Activated T-cell treated with anti-CD3 and anti-CD28 coated beads for 4 hours (primary cell): ENCODE measurements around the gene INHBC.
"Not testable (repeated sequence)": the region's sequence is repeated elsewhere in the genome, so short reads cannot be mapped to it uniquely, and the experiment has no call there.

Experiments
- DNase-seq: peaks from one replicate; pipeline ENCODE4 v3.0.0-alpha.2; 2020

INHBC gene

GRCh38 chr12:57488402-57489156 is 54.0 kb downstream of the INHBC start:
- DNase-seq, result no peak

GRCh38 chr12:57489157-57489641 is 54.6 kb downstream of the INHBC start:
- DNase-seq, result no peak

- no peak for DNase-seq
Measured at GRCh38 chr12:57490126-57490525, 55.5 kb downstream of the INHBC start.

- DNase-seq, result no peak
Measured at GRCh38 chr12:57491393-57492280, 57.1 kb downstream of the INHBC start.

- DNase-seq, result not testable (repeated sequence)
Measured at GRCh38 chr12:57495051-57495701, 60.6 kb downstream of the INHBC start.

GRCh38 chr12:57496822-57497221 is 62.2 kb downstream of the INHBC start:
- no peak for DNase-seq

GRCh38 chr12:57497223-57498131 is 62.9 kb downstream of the INHBC start:
- no peak for DNase-seq

GRCh38 chr12:57498132-57498502 is 63.5 kb downstream of the INHBC start:
- no peak for DNase-seq

GRCh38 chr12:57498571-57498970 is 64.0 kb downstream of the INHBC start:
- DNase-seq, result no peak

- DNase-seq, result no peak
Measured at GRCh38 chr12:57500213-57500612, 65.6 kb downstream of the INHBC start.
